ENCODE results near the gene RPL18A.

DNA sequence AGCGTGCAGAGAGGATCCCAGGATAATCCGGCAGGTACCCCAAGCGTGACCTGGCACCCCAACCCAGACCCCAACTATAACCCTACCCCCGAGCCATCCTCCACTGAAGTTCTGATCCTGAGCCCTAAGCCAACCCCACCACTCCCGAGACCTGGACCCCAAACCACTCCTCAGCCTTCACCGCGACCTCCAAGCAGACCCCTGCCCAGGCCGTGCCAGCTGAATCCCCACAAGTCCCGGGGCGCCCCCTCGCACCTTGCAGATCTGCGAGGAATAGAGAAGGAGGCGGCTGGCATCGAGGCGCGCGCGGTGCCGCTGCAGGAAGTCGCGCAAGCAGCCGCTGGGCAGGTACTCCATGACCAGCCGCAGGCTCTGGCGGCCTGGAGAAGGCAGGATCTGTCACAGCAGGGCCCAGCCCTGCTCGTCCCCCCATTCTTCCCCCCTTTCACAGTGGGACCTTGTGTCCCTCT is 28.3 kb upstream of the RPL18A start:
- TF ChIP-seq CTCF (conservative IDR thresholded peaks at IDR 0.05; ENCODE audit: low read depth, low read length) (no peak), EZH2 (IDR thresholded peaks at IDR 0.05; ENCODE audit: borderline replicate concordance, low read depth, low read length, poor library complexity, severe bottlenecking) (no peak)
